ENCODE results near the gene RPS18.
"Not testable (repeated sequence)": the region's sequence is repeated elsewhere in the genome, so short reads cannot be mapped to it uniquely, and the experiment has no call there.

Gene RPS18

DNA sequence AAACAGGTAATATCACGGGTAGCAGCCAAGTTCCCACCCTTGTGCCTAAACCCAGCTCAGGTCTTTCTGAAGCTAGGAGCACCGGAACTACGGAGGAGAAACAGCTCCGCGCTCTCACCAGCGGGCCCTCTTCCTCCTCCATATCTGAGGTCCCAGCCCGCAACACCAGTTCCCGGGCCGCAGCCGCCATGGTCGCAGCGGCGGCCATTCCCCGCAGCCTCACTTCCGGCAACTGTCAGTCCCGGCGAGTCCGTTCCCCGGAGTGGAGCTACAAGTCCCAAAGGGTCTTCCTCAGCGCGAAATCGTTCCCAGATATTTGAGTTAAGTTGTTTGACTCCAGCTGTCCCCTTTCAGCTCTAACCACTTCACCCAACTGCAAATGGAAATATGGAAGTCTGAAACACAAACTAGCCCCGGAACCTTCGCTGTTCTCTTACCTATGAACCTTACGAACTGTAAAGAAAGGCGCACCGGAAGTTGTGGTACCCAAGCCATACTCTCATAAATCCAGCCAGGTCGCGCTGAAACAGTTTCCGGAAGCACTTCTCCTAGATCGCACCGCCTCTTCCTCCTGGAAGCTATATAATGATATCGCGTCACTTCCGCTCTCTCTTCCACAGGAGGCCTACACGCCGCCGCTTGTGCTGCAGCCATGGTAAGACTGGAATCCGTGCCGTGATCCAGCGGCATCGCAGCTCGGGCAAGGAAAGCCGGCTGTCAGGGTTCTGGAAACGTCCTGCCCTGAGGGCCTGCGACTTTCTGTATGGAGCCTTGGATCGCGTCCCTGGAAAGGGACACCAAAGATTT, at the start of gene RPS18, which contains the start of gene VPS52:
TSS of gene RPS18 (plus strand) at position 608 of the 807 bp plus-strand sequence. CDS start at position 653, 45 bp downstream.
TSS of gene VPS52 (minus strand) at position 409 of the 807 bp plus-strand sequence. CDS start at position 208, 201 bp downstream.
- peak; percentile 100 for DNase-seq (ENCODE audit: low read depth)
- H3K4me3 ChIP-seq (replicated peaks; ENCODE audit: low read depth, low read length), result peak within 1 kb of the TSS; percentile 100
- TF ChIP-seq CTCF (IDR thresholded peaks at IDR 0.05; ENCODE audit: low read length, missing control alignments), result no peak

DNA sequence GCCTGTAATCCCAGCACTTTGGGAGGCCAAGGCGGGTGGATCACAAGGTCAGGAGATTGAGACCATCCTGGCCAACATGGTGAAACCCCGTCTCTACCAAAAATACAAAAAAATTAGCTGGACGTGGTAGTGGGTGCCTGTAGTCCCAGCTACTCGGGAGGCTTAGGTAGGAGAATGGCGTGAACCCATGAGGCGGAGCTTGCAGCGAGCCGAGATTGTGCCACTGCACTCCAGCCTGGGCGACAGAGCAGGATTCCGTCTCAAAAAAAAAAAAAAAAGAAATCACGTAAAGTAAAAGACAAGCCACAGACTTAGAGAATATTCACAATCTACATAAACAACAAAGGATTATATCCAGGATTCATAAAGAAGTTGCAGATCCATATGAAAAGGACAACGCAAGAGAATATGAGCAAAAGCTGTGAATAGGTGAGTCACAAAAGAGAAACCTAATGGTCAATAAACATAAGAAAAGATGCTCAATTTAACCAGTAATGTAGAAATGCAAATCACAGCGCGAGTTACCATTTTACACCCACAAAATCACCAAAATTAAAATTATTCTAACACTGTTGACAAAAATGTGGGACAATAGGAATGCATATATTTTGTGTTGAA, 45.3 kb upstream of the RPS18 start:
- H3K4me3 ChIP-seq (replicated peaks; ENCODE audit: low read depth, low read length); DNase-seq (ENCODE audit: low read depth): not testable (repeated sequence)

DNA sequence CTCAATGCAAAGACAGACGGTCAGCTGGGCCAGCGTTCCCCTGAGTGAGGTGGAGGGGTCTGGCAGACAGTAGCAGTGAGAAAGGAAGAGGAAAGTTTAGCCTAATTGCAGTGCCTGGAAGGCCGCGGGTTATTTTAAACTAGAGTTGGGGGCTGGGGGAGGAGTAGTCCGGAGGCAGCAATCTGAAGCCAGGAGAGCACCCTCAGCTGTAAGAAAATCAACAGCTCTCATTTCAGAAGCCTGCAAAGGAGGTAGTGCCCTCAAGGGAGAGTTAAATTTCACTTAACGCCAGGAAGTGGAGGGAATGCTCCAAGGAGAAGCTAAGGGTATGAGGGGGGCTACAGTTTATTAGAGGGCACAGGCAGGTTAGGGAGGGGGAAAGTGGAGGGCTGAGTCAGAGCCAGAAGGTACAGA, 36.6 kb upstream of the RPS18 start:
- TF ChIP-seq CTCF (IDR thresholded peaks at IDR 0.05; ENCODE audit: low read length, missing control alignments), result no peak
- DNase-seq (ENCODE audit: low read depth), result no peak
- no peak overlapping the region for H3K4me3 ChIP-seq (replicated peaks; ENCODE audit: low read depth, low read length)

DNA sequence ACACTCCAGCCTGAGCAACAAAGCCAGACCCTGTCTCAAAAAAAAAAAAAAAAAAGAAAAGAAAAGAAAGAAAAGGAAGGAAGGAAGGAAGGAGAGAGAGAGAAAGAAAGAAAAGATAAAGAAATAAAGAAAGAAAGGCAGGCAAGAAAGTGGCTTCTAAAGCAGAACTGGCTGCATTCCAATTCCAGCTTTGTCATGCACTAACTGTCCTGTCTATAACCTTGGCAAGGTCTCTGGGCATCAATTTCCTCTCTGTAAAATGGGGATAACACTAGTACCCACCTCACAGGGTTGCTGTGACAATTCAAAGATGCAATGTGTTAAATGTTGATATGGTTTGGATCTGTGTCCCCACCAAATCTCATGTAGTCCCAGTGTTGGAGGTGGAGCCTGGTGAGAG, 35.5 kb upstream of the RPS18 start:
- no peak for TF ChIP-seq CTCF (IDR thresholded peaks at IDR 0.05; ENCODE audit: low read length, missing control alignments)
- no peak for DNase-seq (ENCODE audit: low read depth)

DNA sequence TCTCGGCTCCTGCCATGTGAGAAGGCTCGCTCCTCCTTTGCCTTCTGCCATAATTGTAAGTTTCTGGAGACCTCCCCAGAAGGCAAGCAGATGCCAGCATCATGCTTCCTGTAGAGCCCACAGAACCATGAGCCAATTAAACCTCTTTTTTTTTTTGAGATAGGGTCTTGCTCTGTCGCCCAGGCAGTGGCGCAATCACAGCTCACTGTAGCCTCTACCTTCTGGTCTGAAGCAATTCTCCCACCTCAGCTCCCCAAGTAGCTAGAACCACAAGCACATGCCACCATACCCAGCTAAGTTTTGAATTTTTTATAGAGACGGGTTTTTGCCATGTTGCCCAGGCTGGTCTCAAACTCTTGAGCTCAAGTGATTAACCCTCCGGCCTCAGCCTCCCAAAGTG, 35.0 kb upstream of the RPS18 start:
- no peak overlapping the region for H3K4me3 ChIP-seq (replicated peaks; ENCODE audit: low read depth, low read length)
- no peak for TF ChIP-seq CTCF (IDR thresholded peaks at IDR 0.05; ENCODE audit: low read length, missing control alignments)
- DNase-seq (ENCODE audit: low read depth), result no peak

More for the DNA sequence above, 35.5 kb upstream of the RPS18 start:
- H3K4me3 ChIP-seq (replicated peaks; ENCODE audit: low read depth, low read length), result no peak overlapping the region

- H3K4me3 ChIP-seq (replicated peaks; ENCODE audit: low read depth, low read length), result no peak overlapping the region
- no peak for TF ChIP-seq CTCF (IDR thresholded peaks at IDR 0.05; ENCODE audit: low read length, missing control alignments)
- no peak for DNase-seq (ENCODE audit: low read depth)
Measured at GRCh38 chr6:33237741-33238140, 34.1 kb upstream of the RPS18 start.

GRCh38 chr6:33241968-33242367, 29.9 kb upstream of the RPS18 start:
- no peak overlapping the region for H3K4me3 ChIP-seq (replicated peaks; ENCODE audit: low read depth, low read length)
- TF ChIP-seq CTCF (IDR thresholded peaks at IDR 0.05; ENCODE audit: low read length, missing control alignments), result no peak
- no peak for DNase-seq (ENCODE audit: low read depth)
